HG03457 (cell line): ENCODE results near the gene TTC7B.

Experiments used
- ATAC-seq: cut with Tn5 transposase; IDR thresholded peaks from one replicate; pipeline ENCODE4 v1.9.1; 2021; ENCODE audit warnings: moderate number of reproducible peaks; ENCODE audit not compliant: unreplicated experiment

The TTC7B gene

DNA sequence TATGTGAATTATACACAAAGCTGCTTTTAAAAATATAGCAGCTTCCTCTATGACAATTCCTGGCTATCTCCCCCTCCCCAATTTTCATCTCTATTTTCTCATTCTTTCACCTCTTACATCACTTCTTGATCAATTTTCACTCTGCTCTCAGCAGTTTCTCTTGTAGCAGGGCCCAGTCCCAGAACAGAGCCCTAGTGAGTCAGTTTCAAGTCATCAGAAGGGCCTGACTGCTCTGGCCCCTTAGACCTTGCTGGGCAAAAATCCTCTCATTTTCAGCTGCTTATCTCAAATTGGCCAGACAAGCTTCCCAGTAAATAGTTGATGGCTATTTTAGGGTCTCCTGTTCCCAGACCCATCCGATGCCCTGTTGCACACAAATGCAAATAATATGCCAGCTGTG, 101.4 kb downstream of the TTC7B start:
- ATAC-seq, result no peak

DNA sequence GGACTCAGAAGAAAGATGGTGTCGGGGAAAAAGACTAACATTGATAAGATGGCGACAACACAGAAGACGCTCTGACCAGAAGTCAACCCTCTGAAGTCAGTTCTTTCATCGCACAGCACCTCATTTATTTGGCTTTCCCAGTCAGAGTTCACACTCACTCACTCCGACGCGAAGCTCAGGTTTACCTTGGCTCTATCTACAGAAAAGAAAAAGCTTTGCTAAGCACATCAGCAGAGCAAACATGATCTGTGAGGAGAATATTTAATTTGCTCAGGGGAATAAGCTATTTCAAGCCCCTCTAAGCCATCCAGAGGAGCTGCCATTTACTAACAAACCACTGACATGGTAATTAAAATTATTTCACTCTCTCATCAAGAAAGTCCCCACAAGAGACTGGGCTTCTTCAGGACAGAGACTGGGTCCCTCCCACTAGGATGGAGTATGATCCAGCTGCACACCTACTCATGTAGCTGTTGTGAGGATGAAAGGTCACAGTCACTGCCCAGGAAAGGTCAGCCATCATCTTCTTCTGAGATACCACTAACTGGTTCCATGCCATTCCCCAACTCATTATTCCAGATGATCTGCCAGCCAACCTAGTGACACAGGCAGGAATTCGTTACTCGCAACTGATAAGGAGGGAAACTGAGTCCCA, 111.4 kb downstream of the TTC7B start:
- no peak for ATAC-seq

DNA sequence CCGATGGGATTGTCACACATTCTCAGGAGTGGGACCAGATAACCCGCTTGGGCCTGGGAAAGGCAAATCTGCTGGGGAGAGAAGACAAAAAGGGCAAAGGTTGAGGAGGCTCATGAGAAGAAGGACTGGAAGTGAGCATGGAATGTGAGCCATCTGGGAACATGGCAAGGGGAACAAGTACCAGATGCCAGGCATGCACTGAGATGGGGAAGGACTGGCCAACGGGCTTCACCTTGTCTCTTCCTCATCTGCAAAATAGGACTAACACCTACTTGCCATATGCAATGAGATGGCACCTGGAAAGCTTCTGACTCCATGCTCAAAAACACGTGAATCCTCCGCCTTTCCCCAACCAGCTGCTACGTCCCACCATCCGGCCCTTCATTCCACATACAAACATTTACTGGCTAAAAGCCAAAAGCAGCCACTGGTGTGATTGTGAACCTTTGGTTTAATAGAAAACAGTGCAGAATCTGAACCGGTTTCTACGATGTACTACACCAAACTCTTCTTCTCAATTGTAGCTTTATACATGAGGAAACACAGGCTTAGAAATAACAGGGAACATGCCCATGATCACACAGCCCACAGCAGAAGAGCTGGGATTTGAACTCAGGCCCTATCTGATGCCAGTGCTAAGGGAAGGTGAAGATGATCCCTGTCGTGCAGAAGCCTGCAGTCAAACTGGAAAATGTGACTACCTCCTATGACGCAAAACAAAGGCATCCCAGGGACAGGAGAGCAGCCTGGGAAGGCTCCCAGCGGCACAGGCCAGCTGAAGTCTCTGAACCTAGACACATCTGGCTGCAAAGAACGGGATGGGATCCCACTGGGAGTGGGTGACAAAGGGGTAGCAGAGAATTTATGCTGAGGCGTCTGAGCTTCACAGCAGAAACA, 112.1 kb downstream of the TTC7B start:
- no peak for ATAC-seq

GRCh38 chr14:90700933-90701776, 115.1 kb downstream of the TTC7B start:
- ATAC-seq, result no peak

- no peak for ATAC-seq
These were observed 117.2 kb downstream of the TTC7B start for GRCh38 chr14:90699016-90699415.

DNA sequence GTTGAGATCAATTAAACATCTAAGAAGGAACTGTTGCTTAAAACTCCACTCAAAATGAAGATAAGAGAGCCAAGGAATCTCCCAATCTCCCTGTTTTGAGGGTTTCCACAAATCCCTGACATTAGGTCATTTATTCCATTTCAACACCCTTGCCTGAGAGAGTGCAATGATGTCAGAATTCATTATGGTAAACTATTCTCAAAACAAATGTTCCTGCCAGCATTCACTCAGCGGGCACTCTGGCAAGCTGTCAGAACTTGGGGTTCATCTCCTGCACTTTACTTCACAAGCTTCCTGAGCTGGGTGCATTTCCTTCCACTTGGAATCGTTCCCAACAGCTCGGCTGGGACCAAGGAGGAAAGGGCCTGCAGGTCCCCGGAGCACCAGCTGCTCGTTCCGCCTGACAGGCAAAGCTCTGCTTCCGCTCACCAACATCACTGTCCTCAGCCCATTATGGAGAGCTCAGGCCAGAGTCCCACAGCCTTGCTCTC, 117.8 kb downstream of the TTC7B start:
- no peak for ATAC-seq

DNA sequence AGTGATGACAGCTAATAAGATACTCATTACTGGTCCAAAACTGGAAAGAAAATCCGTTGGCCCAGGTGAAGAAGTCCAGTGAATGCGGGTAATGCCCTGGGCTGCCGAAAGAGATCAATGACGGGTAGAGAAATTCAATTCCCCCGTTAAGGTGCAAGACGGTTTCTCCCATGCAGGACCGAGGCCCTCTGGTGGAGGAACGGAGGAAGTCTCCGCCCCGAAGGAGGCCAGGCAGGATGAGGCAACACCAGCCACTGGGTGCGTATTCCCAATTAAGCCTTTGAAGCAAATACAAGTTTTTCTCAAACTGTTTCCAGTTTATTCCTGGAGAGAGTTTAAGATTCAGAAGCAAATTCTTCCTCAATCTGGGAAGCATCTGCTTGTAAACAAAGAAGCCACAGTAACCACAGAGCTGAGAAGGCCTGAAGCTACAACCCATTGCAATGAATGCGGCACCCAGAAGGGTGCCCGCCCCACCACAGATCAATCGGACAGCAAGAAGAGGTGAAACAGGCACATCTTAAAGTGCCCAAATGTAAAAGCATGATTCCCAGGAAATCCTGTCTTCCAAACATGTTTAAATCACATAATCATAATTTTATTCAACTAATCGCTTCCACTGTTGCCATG, 118.5 kb downstream of the TTC7B start:
- ATAC-seq, result no peak

DNA sequence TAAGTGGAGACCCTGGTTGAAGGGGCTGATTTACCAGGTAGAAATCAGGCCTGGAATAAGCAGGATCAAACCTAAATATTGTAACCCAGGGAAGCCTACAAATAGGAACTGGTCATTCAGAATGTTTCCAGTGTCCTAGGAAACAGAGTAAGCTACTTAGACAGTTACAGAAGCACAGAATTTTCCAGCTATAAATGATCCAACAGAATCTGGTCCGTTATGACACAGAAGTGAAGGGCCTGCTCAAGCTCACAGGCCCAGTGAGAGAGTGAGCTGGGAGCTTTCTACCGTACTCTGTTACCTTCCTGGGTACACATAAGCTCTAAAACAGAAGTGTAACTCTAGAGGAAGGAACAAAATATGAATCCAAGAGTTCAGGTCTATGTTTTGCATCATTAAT, 119.1 kb downstream of the TTC7B start:
- no peak for ATAC-seq

DNA sequence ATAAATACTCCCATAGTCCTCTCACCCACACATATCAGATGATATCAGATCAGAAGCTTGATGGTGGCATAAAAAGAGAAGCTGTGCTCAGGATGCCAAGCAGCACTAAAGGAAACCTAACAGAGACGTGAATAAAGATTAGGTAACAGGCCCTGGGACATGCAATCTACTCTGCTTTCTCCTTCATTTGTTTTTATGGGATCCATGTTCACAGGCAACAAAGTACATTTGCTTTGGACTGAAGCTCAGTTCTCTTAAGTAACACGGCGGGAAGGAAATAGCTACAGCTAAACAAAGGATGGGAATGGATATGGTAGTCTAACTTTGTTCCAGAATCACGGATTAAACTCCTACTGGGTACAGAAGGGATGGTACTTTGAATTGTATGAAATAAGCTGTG, 119.5 kb downstream of the TTC7B start:
- ATAC-seq, result no peak

DNA sequence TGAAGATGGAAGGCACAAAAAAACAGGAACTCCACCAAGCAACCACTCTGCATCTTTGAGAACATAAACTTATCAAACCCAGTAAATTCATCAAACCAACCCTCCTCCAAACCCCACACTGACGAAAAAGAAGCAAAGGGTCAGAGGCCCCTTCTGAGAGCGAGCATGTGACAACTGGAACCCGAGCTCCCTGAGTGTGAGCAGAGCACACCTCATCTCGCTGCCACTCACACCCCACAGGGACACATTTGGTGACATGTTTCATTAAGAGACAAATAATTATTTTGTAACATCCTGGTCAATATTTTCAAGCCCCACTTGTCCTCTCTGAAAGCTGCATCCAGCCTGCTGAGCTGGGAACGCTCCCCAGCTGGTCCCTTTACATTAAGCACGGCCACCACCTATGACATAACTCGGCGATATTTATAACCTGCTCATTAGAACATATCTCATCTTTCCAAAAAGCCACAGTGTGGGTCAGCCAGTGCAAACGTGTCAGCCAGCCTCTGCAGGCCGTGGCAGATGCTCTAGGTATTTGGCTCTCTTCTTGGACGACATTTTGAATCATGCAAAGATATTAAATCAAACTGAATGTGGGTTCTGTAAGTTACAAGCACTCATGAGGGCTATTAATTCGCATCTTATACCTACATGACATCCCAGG, 120.1 kb downstream of the TTC7B start:
- ATAC-seq, result no peak

DNA sequence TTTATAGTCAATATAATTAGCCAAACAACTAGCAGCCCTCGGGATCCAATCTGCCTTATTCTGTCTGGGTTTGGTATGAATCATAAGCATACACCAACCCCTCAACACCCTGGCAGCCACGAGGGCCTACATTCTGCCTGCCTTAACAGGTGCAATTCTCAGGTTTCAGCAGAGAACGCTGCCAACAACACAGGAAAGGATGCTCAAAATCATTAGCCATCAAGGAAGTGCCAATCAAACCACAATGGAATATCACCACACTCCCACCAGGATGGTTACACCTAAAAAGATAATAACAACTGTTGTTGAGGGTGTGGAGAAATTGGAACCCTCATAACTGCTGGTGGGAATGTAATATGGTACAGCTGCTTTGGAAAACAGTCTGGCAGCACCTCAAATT, 122.8 kb downstream of the TTC7B start:
- no peak for ATAC-seq

DNA sequence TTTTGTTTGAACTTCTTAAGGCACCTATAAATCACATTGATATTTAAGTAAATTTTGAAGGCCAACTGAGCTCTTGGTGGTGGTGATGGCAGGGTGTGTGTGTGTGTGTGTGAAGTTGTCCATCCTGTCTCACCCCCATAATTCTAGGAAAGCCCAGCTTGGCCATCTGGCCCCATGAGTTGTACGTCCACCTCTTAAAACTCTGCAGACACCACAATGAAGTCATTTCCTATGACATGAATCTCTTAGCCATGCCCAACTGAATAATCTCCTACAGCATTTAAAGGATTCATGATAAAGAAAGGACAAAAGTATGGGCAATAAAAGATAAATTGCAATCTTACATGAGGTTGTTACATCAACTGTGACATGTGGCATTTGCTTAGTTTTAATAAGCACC, 123.4 kb downstream of the TTC7B start:
- no peak for ATAC-seq

- no peak for ATAC-seq
These were observed 124.2 kb downstream of the TTC7B start for GRCh38 chr14:90692061-90692460.

DNA sequence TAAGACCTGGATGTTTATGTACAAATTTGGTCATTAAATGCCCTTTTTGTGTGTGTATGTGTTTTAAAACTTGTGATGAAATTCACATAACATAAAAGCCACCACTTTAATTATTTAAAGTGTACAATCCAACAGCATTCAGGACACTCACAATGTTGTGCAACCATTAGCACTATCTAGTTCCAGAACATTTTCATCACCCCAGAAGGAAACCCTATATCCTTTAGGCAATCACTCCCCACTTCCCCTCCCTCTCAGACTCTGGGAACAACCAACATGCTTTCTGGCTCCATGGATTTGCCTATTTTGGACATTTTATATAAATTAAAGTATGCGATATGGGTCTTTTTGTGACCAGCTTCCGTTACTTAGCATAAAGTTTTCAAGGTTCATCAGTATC, 124.6 kb downstream of the TTC7B start:
- ATAC-seq, result no peak

- ATAC-seq, result no peak
These were observed 128.6 kb downstream of the TTC7B start for GRCh38 chr14:90687680-90688079.

DNA sequence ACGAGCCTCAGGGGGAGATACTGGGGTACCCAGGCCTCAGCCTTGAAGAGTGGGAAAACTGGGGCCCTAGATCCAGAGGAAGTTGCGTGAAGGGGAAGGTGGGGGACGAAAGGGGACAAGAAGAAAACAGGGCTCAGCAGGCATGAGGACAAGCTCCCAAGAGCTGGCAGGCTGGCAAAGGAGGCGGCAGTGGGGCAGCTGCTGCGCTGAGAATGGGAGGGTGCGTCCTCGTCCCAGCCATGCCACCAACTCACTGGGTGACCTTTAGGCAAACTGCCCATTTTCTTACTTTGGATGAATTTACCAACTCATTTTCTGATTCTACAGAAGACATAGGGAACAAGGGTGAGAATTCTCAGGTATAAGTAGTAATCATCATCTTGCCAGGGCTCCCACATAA, 133.6 kb downstream of the TTC7B start:
- ATAC-seq, result no peak

DNA sequence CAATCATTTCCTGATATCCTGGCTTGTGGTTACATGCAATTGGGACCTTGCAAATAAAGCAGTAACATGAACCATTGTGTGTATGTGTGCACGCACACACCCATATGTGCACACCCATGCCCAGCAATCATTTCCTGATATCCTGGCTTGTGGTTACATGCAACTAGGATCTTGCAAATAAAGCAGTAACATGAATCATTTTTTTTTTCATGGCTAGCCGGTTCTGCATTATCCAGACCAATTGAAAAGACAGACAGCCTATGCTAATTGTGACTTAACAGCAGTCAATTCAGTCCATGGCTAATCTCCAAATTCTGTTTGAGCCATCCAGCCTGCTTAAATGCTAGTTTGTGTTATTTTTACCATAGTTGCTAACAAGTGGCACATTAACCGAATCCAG, 134.3 kb downstream of the TTC7B start:
- no peak for ATAC-seq

GRCh38 chr14:90678846-90679362, 137.3 kb downstream of the TTC7B start:
- ATAC-seq, result no peak

- ATAC-seq, result no peak
These were observed 137.8 kb downstream of the TTC7B start for GRCh38 chr14:90678420-90678819.

DNA sequence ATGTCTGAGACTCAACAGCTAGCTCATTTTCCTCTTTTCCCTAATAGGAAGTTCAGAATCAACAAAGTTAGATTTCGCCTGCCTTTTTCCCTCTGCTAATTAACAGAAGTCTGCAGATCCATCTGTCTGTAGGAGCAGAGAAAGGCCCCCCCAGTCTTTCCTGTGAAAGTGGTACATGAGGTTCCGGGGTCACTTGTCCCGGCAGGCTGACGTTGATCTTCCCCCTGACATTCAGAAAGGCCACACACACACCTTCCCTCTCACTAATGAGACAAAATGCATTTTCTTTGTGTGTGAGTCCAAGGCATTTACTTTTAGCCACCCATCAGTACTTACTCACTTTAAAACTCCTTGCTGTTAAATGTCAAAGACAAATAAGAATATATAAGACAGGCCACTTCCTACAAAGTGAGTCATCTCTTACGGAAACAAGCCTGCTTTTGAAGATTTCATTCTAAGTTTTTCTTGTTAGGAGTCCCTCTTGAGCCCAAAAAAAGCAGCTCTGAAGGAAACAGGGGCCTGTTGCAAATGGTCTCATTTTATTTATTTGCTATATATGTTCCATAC, 138.7 kb downstream of the TTC7B start:
- ATAC-seq, result no peak
